Testis (tissue), 2 donors: ENCODE measurements around the gene ANO2.

ENCODE experiments used
- POLR2A ChIP-seq: fragments of 450-650 bp; IDR thresholded peaks from one replicate; pipeline ENCODE4 v1.6.1; 2017; ENCODE audit warnings: antibody characterized with exemption, mild to moderate bottlenecking, moderate library complexity
- TF ChIP-seq, protein P1 (sequence below), 3 experiments: fragments of 450-650 bp in 2 of 3; fragments of 200-600 bp in 1 of 3; sonication (generic) in 1 of 3; IDR thresholded peaks; one replicate each; pipeline ENCODE4 v1.5.1; 2016 to 2019; ENCODE audit warnings: antibody characterized with exemption in 3 of 3, mild to moderate bottlenecking in 2 of 3, moderate library complexity in 1 of 3

DNA sequence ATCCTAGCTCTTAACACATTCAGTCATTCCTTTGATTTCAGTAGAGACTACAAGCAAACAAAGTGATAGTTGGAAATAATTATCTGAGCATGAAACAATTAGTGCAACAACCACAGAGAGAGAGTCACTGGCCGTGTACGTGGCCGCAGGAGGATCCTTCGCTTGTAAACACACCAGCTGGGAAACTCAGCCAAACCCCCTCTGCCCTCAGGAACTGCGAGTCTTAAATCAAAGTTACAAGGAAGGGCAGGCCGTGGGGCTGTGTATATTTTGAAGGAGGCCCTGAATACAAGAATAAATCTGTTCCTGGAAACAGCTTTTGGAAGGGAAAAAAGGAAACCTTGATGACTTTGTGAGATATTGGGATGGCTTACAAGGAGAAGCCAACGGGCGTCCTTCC is 164.5 kb downstream of the ANO2 start:
- no peak for TF ChIP-seq POLR2A
- TF ChIP-seq, protein P1, sequence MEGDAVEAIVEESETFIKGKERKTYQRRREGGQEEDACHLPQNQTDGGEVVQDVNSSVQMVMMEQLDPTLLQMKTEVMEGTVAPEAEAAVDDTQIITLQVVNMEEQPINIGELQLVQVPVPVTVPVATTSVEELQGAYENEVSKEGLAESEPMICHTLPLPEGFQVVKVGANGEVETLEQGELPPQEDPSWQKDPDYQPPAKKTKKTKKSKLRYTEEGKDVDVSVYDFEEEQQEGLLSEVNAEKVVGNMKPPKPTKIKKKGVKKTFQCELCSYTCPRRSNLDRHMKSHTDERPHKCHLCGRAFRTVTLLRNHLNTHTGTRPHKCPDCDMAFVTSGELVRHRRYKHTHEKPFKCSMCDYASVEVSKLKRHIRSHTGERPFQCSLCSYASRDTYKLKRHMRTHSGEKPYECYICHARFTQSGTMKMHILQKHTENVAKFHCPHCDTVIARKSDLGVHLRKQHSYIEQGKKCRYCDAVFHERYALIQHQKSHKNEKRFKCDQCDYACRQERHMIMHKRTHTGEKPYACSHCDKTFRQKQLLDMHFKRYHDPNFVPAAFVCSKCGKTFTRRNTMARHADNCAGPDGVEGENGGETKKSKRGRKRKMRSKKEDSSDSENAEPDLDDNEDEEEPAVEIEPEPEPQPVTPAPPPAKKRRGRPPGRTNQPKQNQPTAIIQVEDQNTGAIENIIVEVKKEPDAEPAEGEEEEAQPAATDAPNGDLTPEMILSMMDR (IDR thresholded peaks at IDR 0.05), result no peak
